Measurements from ENCODE around the gene TRPM2.
"Not testable (repeated sequence)": the region's sequence is repeated elsewhere in the genome, so short reads cannot be mapped to it uniquely, and the experiment has no call there.

The TRPM2 gene

GRCh38 chr21:44471341-44471740 lies 117.9 kb downstream of the TRPM2 start:
- no peak for DNase-seq

- no peak for DNase-seq
These were observed 118.6 kb downstream of the TRPM2 start for GRCh38 chr21:44471996-44472395.

GRCh38 chr21:44473915-44474555 lies 120.6 kb downstream of the TRPM2 start:
- DNase-seq, result no peak

- no peak for DNase-seq
These were observed 121.9 kb downstream of the TRPM2 start for GRCh38 chr21:44475266-44475845.

- no peak for DNase-seq
These were observed 123.7 kb downstream of the TRPM2 start for GRCh38 chr21:44477131-44477530.

- DNase-seq, result no peak
These were observed 124.3 kb downstream of the TRPM2 start for GRCh38 chr21:44477712-44478111.

- no peak for DNase-seq
These were observed 124.8 kb downstream of the TRPM2 start for GRCh38 chr21:44478124-44478800.

GRCh38 chr21:44478801-44479167 lies 125.4 kb downstream of the TRPM2 start:
- DNase-seq, result no peak

GRCh38 chr21:44479556-44480199 lies 126.3 kb downstream of the TRPM2 start:
- not testable (repeated sequence) for DNase-seq

GRCh38 chr21:44480200-44481053 lies 127.0 kb downstream of the TRPM2 start:
- no peak for DNase-seq

GRCh38 chr21:44482581-44483287 lies 129.3 kb downstream of the TRPM2 start:
- DNase-seq, result no peak

GRCh38 chr21:44483288-44484237 lies 130.1 kb downstream of the TRPM2 start:
- no peak for DNase-seq

GRCh38 chr21:44484498-44485253 lies 131.3 kb downstream of the TRPM2 start:
- DNase-seq, result no peak

- no peak for DNase-seq
These were observed 131.9 kb downstream of the TRPM2 start for GRCh38 chr21:44485254-44485793.

GRCh38 chr21:44485796-44486195 lies 132.4 kb downstream of the TRPM2 start:
- no peak for DNase-seq

- no peak for DNase-seq
These were observed 132.9 kb downstream of the TRPM2 start for GRCh38 chr21:44486302-44486701.

GRCh38 chr21:44487831-44488230 lies 134.4 kb downstream of the TRPM2 start:
- no peak for DNase-seq

- DNase-seq, result no peak
These were observed 136.5 kb downstream of the TRPM2 start for GRCh38 chr21:44489962-44490361.

GRCh38 chr21:44490405-44490804 lies 137.0 kb downstream of the TRPM2 start:
- DNase-seq, result no peak

GRCh38 chr21:44490816-44491215 lies 137.4 kb downstream of the TRPM2 start:
- DNase-seq, result no peak
